ENCODE measurements around the gene CYYR1. TPM values are rescaled to one million over a fixed set of nuclear protein-coding genes. Genes with fewer than 3 reads are reported as not detected.

The CYYR1 gene
- total RNA-seq, 1 experiment from 2014 or later, result not detected

- DNase-seq (ENCODE audit: low read depth, low spot score), result no peak
- ChIA-PET POLR2A (no interaction called here), CTCF (no interaction called here)
- Histone ChIP-seq H3K36me3 (ENCODE audit: control insufficient read depth, insufficient read depth, low read length) (no peaks in the 10 kb centered on the region), H3K4me3 (ENCODE audit: low read depth in 2 of 2, low read length in 2 of 2) (no peak overlapping the region), H3K27ac (ENCODE audit: low read length) (no peak overlapping the region), H3K9me3 (ENCODE audit: control insufficient read depth, insufficient read depth, low read depth, low read length) (no peaks in the 10 kb centered on the region), H3K4me1 (ENCODE audit: control insufficient read depth, insufficient read depth, low read length) (no peaks in the 10 kb centered on the region), H3K27me3 (ENCODE audit: control insufficient read depth, insufficient read depth, low read length) (no peaks in the 10 kb centered on the region)
- TF ChIP-seq TCF7L2 (IDR thresholded peaks at IDR 0.05; ENCODE audit: low read depth, low read length), result no peak
- TF ChIP-seq SIN3A (IDR thresholded peaks at IDR 0.05; ENCODE audit: borderline replicate concordance, insufficient read depth, low read depth, low read length), result no peak
- TF ChIP-seq POLR2AphosphoS5 (IDR thresholded peaks at IDR 0.05; ENCODE audit: low read depth, low read length), result no peak
- TF ChIP-seq, protein P1, sequence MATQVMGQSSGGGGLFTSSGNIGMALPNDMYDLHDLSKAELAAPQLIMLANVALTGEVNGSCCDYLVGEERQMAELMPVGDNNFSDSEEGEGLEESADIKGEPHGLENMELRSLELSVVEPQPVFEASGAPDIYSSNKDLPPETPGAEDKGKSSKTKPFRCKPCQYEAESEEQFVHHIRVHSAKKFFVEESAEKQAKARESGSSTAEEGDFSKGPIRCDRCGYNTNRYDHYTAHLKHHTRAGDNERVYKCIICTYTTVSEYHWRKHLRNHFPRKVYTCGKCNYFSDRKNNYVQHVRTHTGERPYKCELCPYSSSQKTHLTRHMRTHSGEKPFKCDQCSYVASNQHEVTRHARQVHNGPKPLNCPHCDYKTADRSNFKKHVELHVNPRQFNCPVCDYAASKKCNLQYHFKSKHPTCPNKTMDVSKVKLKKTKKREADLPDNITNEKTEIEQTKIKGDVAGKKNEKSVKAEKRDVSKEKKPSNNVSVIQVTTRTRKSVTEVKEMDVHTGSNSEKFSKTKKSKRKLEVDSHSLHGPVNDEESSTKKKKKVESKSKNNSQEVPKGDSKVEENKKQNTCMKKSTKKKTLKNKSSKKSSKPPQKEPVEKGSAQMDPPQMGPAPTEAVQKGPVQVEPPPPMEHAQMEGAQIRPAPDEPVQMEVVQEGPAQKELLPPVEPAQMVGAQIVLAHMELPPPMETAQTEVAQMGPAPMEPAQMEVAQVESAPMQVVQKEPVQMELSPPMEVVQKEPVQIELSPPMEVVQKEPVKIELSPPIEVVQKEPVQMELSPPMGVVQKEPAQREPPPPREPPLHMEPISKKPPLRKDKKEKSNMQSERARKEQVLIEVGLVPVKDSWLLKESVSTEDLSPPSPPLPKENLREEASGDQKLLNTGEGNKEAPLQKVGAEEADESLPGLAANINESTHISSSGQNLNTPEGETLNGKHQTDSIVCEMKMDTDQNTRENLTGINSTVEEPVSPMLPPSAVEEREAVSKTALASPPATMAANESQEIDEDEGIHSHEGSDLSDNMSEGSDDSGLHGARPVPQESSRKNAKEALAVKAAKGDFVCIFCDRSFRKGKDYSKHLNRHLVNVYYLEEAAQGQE (IDR thresholded peaks at IDR 0.05; ENCODE audit: insufficient read depth in 1 of 2, low read depth in 2 of 2, low read length in 1 of 2), result no peak
- TF ChIP-seq CTCF (IDR thresholded peaks at IDR 0.05), result no peak
- in situ Hi-C loops (cut with HindIII; ENCODE audit: low pct_unique_long_range_greater_than_20kb, low sequenced_read_pairs) (no loop called here), intact Hi-C loops (cut with micrococcal nuclease; ENCODE audit: unreplicated experiment) (no loop called here)
- no TSS peak for BruUV-seq (replicated peaks)
- ATAC-seq, result no peak
These were observed 15.4 kb upstream of the CYYR1 start for GRCh38 chr21:26588446-26588845.

GRCh38 chr21:26587736-26588201 is 14.7 kb upstream of the CYYR1 start:
- no TSS peak for BruUV-seq (replicated peaks)
- CTCF ChIA-PET, result no interaction called here

More at GRCh38 chr21:26587736-26588201, 14.7 kb upstream of the CYYR1 start:
- intact Hi-C loops (cut with micrococcal nuclease; ENCODE audit: unreplicated experiment), result no loop called here
- Histone ChIP-seq H3K27ac (ENCODE audit: low read length) (no peak overlapping the region), H3K4me1 (ENCODE audit: control insufficient read depth, insufficient read depth, low read length) (no peaks in the 10 kb centered on the region), H3K9me3 (ENCODE audit: control insufficient read depth, insufficient read depth, low read depth, low read length) (no peaks in the 10 kb centered on the region), H3K4me3 (ENCODE audit: low read depth in 2 of 2, low read length in 2 of 2) (no peak overlapping the region), H3K36me3 (ENCODE audit: control insufficient read depth, insufficient read depth, low read length) (no peaks in the 10 kb centered on the region), H3K27me3 (ENCODE audit: control insufficient read depth, insufficient read depth, low read length) (no peaks in the 10 kb centered on the region)
- POLR2A ChIA-PET, result no interaction called here
- in situ Hi-C loops (cut with HindIII; ENCODE audit: low pct_unique_long_range_greater_than_20kb, low sequenced_read_pairs), result no loop called here
- peak; percentile 52 for DNase-seq (ENCODE audit: low read depth, low spot score)
- TF ChIP-seq, protein P1 (IDR thresholded peaks at IDR 0.05; ENCODE audit: insufficient read depth in 1 of 2, low read depth in 2 of 2, low read length in 1 of 2), result no peak
- TF ChIP-seq SIN3A (IDR thresholded peaks at IDR 0.05; ENCODE audit: borderline replicate concordance, insufficient read depth, low read depth, low read length), result no peak
- TF ChIP-seq CTCF (IDR thresholded peaks at IDR 0.05), result no peak
- TF ChIP-seq TCF7L2 (IDR thresholded peaks at IDR 0.05; ENCODE audit: low read depth, low read length), result no peak
- no peak for TF ChIP-seq POLR2AphosphoS5 (IDR thresholded peaks at IDR 0.05; ENCODE audit: low read depth, low read length)
- no peak for ATAC-seq
